Measurements from ENCODE around the gene NCOA1. TPM values are rescaled to one million over a fixed set of nuclear protein-coding genes. Genes with fewer than 3 reads are reported as not detected.

Gene NCOA1
- total and polyA plus RNA-seq, 10 of the 15 experiments (the other 5 are each of a cell fraction or from before 2014, with no cell fraction given) = 1.8 to 35.6 (median 6.1) TPM

DNA sequence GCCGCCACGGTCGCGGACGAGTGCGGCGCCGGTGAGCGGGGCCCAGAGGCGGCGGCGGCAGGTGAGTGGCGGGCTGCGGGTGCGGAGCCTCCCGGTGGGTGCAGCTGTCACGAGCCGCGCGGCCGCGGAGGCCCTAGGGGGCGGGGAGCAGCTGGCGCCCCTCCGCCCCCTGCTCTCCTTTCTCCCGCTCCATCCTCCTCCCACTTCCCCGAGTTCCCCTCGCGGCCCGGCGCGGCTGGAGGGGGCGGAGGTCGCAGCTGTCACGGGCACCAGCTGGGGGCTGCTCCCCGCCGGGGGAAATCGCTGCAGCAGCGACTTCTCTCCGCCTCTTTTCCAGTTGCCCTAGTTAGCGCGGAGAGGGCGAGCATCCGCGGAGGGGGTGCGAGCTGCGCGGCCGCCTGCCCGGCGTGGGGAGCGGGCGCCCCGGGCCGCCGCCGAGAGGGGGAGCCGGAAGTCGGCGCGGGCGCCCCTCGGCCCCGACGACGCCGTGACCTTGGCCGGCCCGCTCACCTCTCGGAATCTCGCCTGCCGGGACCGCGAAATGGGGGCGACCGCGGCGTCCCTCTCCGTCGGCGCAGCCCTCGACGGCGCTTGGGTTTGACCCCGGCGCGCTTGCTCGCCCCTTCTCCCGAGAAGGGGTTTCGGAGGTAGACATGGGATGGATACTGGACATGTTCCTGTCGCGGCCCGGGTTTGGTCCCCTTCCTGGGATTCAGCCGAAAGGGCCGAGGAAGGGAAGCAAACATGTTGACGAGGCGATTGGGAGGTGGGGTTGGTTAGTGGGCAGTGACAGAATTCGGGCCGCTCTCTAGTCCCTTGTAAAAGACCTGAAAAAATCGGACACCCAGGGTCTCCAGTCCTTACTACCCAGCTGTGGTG is 727 bp downstream of the NCOA1 start:
- Histone ChIP-seq H3K27me3 (replicated peaks in 1 of 2; ENCODE audit: control insufficient read depth in 2 of 2, insufficient read depth in 2 of 2, low read length in 1 of 2) (no peaks in the 10 kb centered on the region), H3K4me3 (peak overlapping the region; percentile 91), H4K20me1 (ENCODE audit: control insufficient read depth, insufficient read depth) (no peaks in the 10 kb centered on the region), H3K79me2 (ENCODE audit: control insufficient read depth, insufficient read depth, low read length) (peaks cover 50% of the 10 kb centered on the region), H3K4me1 (ENCODE audit: control insufficient read depth, insufficient read depth, low read length) (peaks cover 8% of the 10 kb centered on the region), H3K27ac (ENCODE audit: control insufficient read depth, insufficient read depth) (peak overlapping the region; percentile 43; the same call in 1 of the 2 replicates), H3K4me2 (ENCODE audit: control insufficient read depth, insufficient read depth) (peak overlapping the region; percentile 85), H2AFZ (ENCODE audit: control insufficient read depth, low read depth, low read length) (peak overlapping the region; percentile 73), H3K36me3 (ENCODE audit: control insufficient read depth in 2 of 2, insufficient read depth in 2 of 2, low read length in 1 of 2) (no peaks in the 10 kb centered on the region), H3K9ac (ENCODE audit: control insufficient read depth, insufficient read depth, low read length) (peak overlapping the region; percentile 70), H3K9me3 (replicated peaks; ENCODE audit: control insufficient read depth, insufficient read depth, low read length) (no peaks in the 10 kb centered on the region)
- no TSS peak for BruUV-seq (replicated peaks)
- DNase-seq (ENCODE audit: low read depth, low spot score) = no peak
- FAIRE-seq = no peak
- in situ Hi-C loops (cut with MboI) (no loop called here), intact Hi-C loops (cut with micrococcal nuclease; ENCODE audit: unreplicated experiment) (loop anchor here (2.0 to 10.0 kb wide), 3 partner anchors 17 to 303 kb away; partner anchors contain the start of genes CENPO and PTRHD1)
- SMC1A ChIA-PET (ENCODE audit: uncharacterized antibody, unreplicated experiment) = interaction anchor here (0.9 to 3.4 kb wide), 4 partner anchors 17 to 94 kb away, joined by 3 to 23 read pairs (median 8); no protein-coding TSS in a partner anchor
- POLR2A ChIA-PET = interaction anchor here (0.7 to 0.8 kb wide), 2 partner anchors 15 to 16 kb away, joined by 3 read pairs; no protein-coding TSS in a partner anchor
- CTCF ChIA-PET = interaction anchor here (0.6 to 2.1 kb wide), 4 partner anchors 16 to 678 kb away, joined by 3 to 6 read pairs (median 3); no protein-coding TSS in a partner anchor
- WGBS (ENCODE audit: insufficient coverage, insufficient replicate concordance, low lambda C conversion rate, missing lambda C conversion rate) = 2% methylated on average over 43 of the region's 100 CpGs
- RAD21 ChIA-PET (ENCODE audit: unreplicated experiment) = interaction anchor here (0.5 to 1.5 kb wide), 5 partner anchors 20 to 161 kb away, joined by 3 to 6 read pairs (median 3); no protein-coding TSS in a partner anchor
- peak; percentile 58 for ATAC-seq
- TF ChIP-seq BACH1 (IDR thresholded peaks at IDR 0.05; ENCODE audit: borderline replicate concordance) = peak; percentile 70
- peak; percentile 19; the same call in 1 of the 2 replicates for TF ChIP-seq EED (IDR thresholded peaks at IDR 0.05; ENCODE audit: low read depth)
- no peak for TF ChIP-seq ZSCAN29 (IDR thresholded peaks at IDR 0.05)
- TF ChIP-seq TCF3 (IDR thresholded peaks at IDR 0.05; ENCODE audit: borderline replicate concordance, insufficient read depth, low read depth, low read length) = peak; percentile 70
- TF ChIP-seq GATAD2B (conservative IDR thresholded peaks at IDR 0.05; ENCODE audit: low read depth) = peak; percentile 90
- TF ChIP-seq NKRF (conservative IDR thresholded peaks at IDR 0.05) = peak; percentile 80
- 0 out of 2 replicates have a peak, but pooled peaks have one; percentile 42 for TF ChIP-seq ZNF217 (IDR thresholded peaks at IDR 0.05)
- peak; percentile 45; the same call in 1 of the 2 replicates for TF ChIP-seq TCF12 (IDR thresholded peaks at IDR 0.05; ENCODE audit: low read depth, low read length)
- peak; percentile 88 for TF ChIP-seq NR2F1 (conservative IDR thresholded peaks at IDR 0.05)
- TF ChIP-seq GABPA (IDR thresholded peaks at IDR 0.05; ENCODE audit: low read depth) = no peak
- TF ChIP-seq YY1 (IDR thresholded peaks at IDR 0.05; ENCODE audit: low read depth, low read length) = 0 out of 2 replicates have a peak, but pooled peaks have one; percentile 4
- no peak for TF ChIP-seq NFIC (IDR thresholded peaks at IDR 0.05; ENCODE audit: low read depth, low read length)
- TF ChIP-seq LARP7 (IDR thresholded peaks at IDR 0.05) = peak; percentile 84
- TF ChIP-seq SIN3A (IDR thresholded peaks at IDR 0.05; ENCODE audit: low read depth, low read length) = 0 out of 2 replicates have a peak, but pooled peaks have one; percentile 50
- TF ChIP-seq POLR2AphosphoS5 (IDR thresholded peaks at IDR 0.05; ENCODE audit: low read length) = 0 out of 2 replicates have a peak, but pooled peaks have one; percentile 6
- peak; percentile 78 for TF ChIP-seq DPF2 (IDR thresholded peaks at IDR 0.05)
- 0 out of 2 replicates have a peak, but pooled peaks have one; percentile 19 for TF ChIP-seq MXI1 (IDR thresholded peaks at IDR 0.05; ENCODE audit: low read depth, low read length)
- TF ChIP-seq SREBF1 (IDR thresholded peaks at IDR 0.05; ENCODE audit: low read length) = no peak
- 0 out of 2 replicates have a peak, but pooled peaks have one; percentile 22 for TF ChIP-seq NFXL1 (IDR thresholded peaks at IDR 0.05; ENCODE audit: borderline replicate concordance)
- TF ChIP-seq IKZF1 (conservative IDR thresholded peaks at IDR 0.05) = peak; percentile 94
- TF ChIP-seq BHLHE40 (IDR thresholded peaks at IDR 0.05; ENCODE audit: borderline replicate concordance in 1 of 2, low read depth in 2 of 2, low read length in 1 of 2) = peak; percentile 55 to 89; a peak in 3 of 4 replicates
- TF ChIP-seq KLF5 (IDR thresholded peaks at IDR 0.05; ENCODE audit: partially characterized antibody) = peak; percentile 32

All from GM12878 (cell line).